Peyer's patch (tissue), 4 donors: ENCODE measurements around the gene NMB. TPM values are rescaled to one million over a fixed set of nuclear protein-coding genes. Genes with fewer than 3 reads are reported as not detected.

Source experiments
- DNase-seq, 3 donors: peaks; one replicate each; pipeline ENCODE4 v3.0.0-alpha.2; 2017 to 2019
- H3K27ac ChIP-seq, 4 donors: fragments of 200-600 bp; sonication (generic); one replicate each; pipeline ENCODE4 v1.5.1; 2016 to 2019
- H3K27me3 ChIP-seq, 2 donors: fragments of 200-600 bp; sonication (generic); one replicate each; pipeline ENCODE4 v1.5.1; 2019
- H3K36me3 ChIP-seq, 3 donors: fragments of 200-600 bp; sonication (generic); one replicate each; pipeline ENCODE4 v1.5.1; 2016 to 2019
- H3K4me1 ChIP-seq, 4 donors: fragments of 200-600 bp; sonication (generic); one replicate each; pipeline ENCODE4 v1.5.1; 2016 to 2019
- H3K4me3 ChIP-seq, 4 donors: fragments of 200-600 bp; sonication (generic); 1 replicate in 3 of 4; 2 replicates in 1 of 4; pipeline ENCODE4 v1.5.1; 2016 to 2019; ENCODE audit warnings: mild to moderate bottlenecking in 1 of 4
- H3K9me3 ChIP-seq, 4 donors: fragments of 200-600 bp; sonication (generic); one replicate each; pipeline ENCODE4 v1.5.1; 2016 to 2019; ENCODE audit warnings: mild to moderate bottlenecking in 1 of 4
- POLR2A ChIP-seq, 2 donors: fragments of 450-650 bp; IDR thresholded peaks; one replicate each; pipeline ENCODE4 v1.5.1; 2017; ENCODE audit warnings: antibody characterized with exemption in 2 of 2, mild to moderate bottlenecking in 2 of 2, moderate library complexity in 2 of 2
- total RNA-seq, 4 donors: library from RNA; depleted of rRNA; stranded (reverse); fragments of >200 nt; gene quantifications; one replicate each; pipeline ENCODE4 v1.1.0, GENCODE V29; 2016
- TF ChIP-seq, protein P1 (sequence below), 6 experiments: fragments of 450-650 bp in 4 of 6; fragments of 200-600 bp in 2 of 6; sonication (generic) in 1 of 6; IDR thresholded peaks; one replicate each; pipeline ENCODE4 v1.5.1; 2017 to 2019; ENCODE audit warnings: antibody characterized with exemption in 6 of 6, mild to moderate bottlenecking in 3 of 6, moderate library complexity in 1 of 6

NMB gene
- total RNA-seq, 4 donors from 2014 or later: 1.6 to 2.8 (median 2.7) TPM; not detected in 1

DNA sequence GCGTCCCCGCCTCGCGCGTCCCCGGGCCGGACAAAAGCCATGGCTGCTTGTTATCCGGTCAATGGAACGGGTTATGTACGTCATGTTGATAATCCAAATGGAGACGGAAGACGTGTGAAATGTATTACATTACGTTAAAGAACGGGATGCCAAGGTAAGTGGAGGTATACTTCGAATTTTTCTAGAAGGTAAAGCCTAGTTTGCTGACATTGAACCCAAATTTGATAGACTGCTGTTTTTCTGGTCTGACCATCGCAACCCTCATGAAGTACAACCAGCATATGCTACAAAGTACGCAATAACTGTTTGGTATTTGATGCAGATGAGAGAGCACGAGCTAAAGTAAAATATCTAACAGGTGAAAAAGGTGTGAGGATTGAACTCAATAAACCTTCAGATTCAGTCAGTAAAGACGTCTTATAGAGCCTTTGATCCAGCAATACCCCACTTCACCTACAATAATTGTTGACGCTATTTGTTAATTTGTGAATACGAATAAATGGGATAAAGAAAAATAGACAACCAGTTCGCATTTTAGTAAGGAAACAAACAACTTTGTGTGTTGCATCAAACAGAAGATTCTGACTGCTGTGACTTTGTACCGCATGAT, 23.7 kb downstream of the NMB start:
- no peaks in the 10 kb centered on the region for H3K9me3 ChIP-seq
- peak overlapping the region; percentile 81 to 97 (median 94) for H3K27ac ChIP-seq
- no peak for TF ChIP-seq POLR2A (IDR thresholded peaks at IDR 0.05)
- TF ChIP-seq, protein P1, sequence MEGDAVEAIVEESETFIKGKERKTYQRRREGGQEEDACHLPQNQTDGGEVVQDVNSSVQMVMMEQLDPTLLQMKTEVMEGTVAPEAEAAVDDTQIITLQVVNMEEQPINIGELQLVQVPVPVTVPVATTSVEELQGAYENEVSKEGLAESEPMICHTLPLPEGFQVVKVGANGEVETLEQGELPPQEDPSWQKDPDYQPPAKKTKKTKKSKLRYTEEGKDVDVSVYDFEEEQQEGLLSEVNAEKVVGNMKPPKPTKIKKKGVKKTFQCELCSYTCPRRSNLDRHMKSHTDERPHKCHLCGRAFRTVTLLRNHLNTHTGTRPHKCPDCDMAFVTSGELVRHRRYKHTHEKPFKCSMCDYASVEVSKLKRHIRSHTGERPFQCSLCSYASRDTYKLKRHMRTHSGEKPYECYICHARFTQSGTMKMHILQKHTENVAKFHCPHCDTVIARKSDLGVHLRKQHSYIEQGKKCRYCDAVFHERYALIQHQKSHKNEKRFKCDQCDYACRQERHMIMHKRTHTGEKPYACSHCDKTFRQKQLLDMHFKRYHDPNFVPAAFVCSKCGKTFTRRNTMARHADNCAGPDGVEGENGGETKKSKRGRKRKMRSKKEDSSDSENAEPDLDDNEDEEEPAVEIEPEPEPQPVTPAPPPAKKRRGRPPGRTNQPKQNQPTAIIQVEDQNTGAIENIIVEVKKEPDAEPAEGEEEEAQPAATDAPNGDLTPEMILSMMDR (IDR thresholded peaks at IDR 0.05): no peak
- no peak for DNase-seq
- no peaks in the 10 kb centered on the region for H3K27me3 ChIP-seq
- H3K4me3 ChIP-seq: peak overlapping the region; percentile 51 to 82 (median 67)
- peaks cover 0 to 29% (median 0%) of the 10 kb centered on the region in 3 donors for H3K36me3 ChIP-seq
- peaks cover 2 to 24% (median 13%) of the 10 kb centered on the region in 4 donors for H3K4me1 ChIP-seq

DNA sequence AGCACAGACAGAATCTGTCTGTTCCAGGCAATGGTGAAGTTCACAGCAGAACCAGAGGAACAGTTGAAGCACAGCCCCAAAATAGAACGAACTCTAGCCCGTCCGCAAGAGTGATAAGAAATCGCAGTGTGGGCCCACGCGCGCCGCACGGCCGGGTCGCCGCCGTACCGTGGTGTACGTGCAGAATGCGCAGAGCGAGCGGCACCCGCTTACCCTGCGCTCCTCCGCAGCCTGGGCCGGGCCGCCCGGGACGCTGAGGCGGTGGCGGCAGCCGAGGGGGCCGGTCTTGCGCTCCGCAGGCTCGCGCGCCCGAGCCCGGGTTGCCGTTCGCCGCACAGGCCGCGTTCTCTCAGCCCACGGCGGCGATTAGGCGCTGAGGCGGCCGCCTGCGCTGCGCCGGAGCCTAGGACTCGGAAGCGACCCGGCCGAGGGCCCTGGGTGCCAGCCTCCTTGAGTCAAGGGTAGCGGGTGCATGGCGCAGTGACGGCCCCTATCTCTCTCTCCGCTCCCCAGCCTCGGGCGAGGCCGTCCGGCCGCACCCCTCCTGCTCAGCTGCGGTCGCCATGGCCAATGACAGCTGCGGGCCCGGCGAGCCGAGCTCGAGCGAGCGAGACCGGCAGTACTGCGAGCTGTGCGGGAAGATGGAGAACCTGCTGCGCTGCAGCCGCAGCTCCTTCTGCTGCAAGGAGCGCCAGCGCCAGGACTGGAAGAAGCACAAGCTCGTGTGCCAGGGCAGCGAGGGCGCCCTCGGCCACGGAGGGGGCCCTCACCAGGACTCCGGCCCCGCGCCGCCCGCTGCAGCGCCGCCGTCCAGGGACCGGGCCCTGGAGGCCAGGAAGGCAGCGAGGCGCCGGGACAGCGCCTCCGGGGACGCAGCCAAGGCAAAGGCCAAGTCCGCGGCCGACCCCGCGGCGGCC, 24.4 kb downstream of the NMB start:
- Histone ChIP-seq H3K9me3 (no peaks in the 10 kb centered on the region), H3K4me1 (peaks cover 2 to 24% (median 13%) of the 10 kb centered on the region in 4 donors), H3K4me3 (peak overlapping the region; percentile 51 to 82 (median 67)), H3K27me3 (no peaks in the 10 kb centered on the region), H3K27ac (peak overlapping the region; percentile 81 to 97 (median 94)), H3K36me3 (peaks cover 0 to 22% (median 0%) of the 10 kb centered on the region in 3 donors)
- DNase-seq: peak; percentile 65 to 87 (median 84)
- TF ChIP-seq POLR2A (IDR thresholded peaks at IDR 0.05): peak; percentile 25 to 40
- TF ChIP-seq, protein P1 (IDR thresholded peaks at IDR 0.05): no peak

DNA sequence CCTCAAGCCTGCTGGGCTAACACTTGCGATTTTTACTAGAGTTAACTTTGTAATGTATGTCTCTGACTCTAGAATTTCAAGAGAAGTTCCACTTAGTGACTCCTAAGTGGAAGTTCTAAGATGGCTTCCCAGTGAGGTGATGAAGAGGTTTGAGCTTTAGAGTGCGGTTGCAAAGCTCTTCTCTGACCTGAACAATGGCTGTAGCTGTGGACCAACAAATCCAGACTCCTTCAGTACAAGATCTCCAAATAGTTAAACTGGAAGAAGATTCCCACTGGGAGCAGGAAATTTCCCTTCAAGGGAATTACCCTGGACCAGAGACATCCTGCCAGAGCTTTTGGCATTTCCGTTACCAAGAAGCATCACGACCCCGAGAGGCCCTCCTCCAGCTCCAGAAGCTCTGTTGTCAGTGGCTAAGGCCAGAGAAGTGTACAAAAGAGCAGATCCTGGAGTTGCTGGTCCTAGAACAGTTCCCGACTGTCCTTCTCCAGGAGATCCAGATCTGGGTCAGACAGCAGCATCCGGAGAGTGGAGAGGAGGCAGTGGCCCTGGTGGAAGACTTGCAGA, 26.2 kb downstream of the NMB start:
- Histone ChIP-seq H3K4me1 (peaks cover 2 to 24% (median 13%) of the 10 kb centered on the region in 4 donors), H3K9me3 (no peaks in the 10 kb centered on the region), H3K27me3 (no peaks in the 10 kb centered on the region), H3K27ac (peak overlapping the region; percentile 80 to 94 (median 87)), H3K4me3 (peak overlapping the region; percentile 58 to 82 (median 67)), H3K36me3 (peaks cover 0 to 6% (median 0%) of the 10 kb centered on the region in 3 donors)
- no peak for TF ChIP-seq POLR2A (IDR thresholded peaks at IDR 0.05)
- TF ChIP-seq, protein P1 (IDR thresholded peaks at IDR 0.05): no peak
- DNase-seq: no peak

DNA sequence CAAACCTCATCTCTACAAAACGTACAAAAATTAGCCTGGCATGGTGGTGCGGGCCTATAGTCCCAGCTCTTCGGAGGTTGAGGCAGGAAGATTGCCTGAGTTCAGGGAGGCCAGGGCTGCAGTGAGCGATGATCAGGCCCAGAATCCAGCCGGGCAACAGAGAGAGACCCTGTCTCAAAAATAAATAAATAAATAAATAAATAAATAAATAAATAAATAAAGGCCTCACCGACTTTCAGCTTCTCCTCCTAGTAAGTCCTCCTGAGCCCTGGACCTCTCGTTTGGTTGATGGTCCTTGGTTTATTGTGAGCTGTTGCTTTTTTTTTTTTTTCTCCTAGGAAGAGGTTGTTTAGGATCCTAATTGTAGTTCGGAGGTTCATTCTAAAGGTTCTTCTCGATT, 29.0 kb downstream of the NMB start:
- H3K27me3 ChIP-seq: no peaks in the 10 kb centered on the region
- H3K9me3 ChIP-seq: no peaks in the 10 kb centered on the region
- no peak overlapping the region for H3K4me3 ChIP-seq
- H3K4me1 ChIP-seq: peaks cover 2 to 15% (median 13%) of the 10 kb centered on the region in 4 donors
- H3K36me3 ChIP-seq: peaks cover 0 to 6% (median 0%) of the 10 kb centered on the region in 3 donors
- DNase-seq: no peak
- H3K27ac ChIP-seq: no peak overlapping the region
- TF ChIP-seq POLR2A (IDR thresholded peaks at IDR 0.05): no peak
- TF ChIP-seq, protein P1 (IDR thresholded peaks at IDR 0.05): no peak

DNA sequence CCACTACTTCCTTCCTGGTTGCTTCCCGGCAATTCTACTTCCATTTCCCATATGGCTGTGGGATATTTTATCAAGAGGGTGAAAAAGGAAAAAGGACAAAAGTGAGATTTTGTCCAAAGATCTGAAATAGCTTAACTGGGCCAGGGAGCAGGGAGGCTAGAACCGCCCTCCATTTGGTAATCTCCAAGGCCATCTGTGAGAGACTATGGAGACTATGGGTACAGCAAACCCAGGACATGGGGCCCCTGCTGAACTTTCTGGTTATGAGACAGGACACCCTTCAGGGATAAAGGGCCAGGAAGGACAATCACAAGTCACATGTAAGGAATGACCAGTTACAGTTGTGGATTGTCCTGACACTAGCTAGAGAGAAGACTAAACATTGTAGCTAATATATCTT, 32.9 kb downstream of the NMB start:
- peaks cover 0 to 28% (median 0%) of the 10 kb centered on the region in 3 donors for H3K36me3 ChIP-seq
- no peak overlapping the region for H3K4me3 ChIP-seq
- no peak for TF ChIP-seq POLR2A (IDR thresholded peaks at IDR 0.05)
- TF ChIP-seq, protein P1 (IDR thresholded peaks at IDR 0.05): no peak
- no peaks in the 10 kb centered on the region for H3K27me3 ChIP-seq
- H3K9me3 ChIP-seq: peaks cover 0 to 16% (median 12%) of the 10 kb centered on the region in 4 donors
- H3K27ac ChIP-seq: no peak overlapping the region
- DNase-seq: no peak
- H3K4me1 ChIP-seq: no peaks in the 10 kb centered on the region
